Measurements from ENCODE around the gene GNAS. TPM values are rescaled to one million over a fixed set of nuclear protein-coding genes. Genes with fewer than 3 reads are reported as not detected.

GNAS gene
- total RNA-seq, 1 donor from 2014 or later = 746 TPM

- H3K27ac ChIP-seq = no peak overlapping the region
- peaks cover 38% of the 10 kb centered on the region for H3K27me3 ChIP-seq
- intact Hi-C loops (cut with DNase I) = no loop called here
- no peak overlapping the region for H3K4me3 ChIP-seq
- H3K4me1 ChIP-seq = no peaks in the 10 kb centered on the region
- DNase-seq = no peak
- no peaks in the 10 kb centered on the region for H3K9me3 ChIP-seq
- no peak for ATAC-seq
- TF ChIP-seq, protein P1, sequence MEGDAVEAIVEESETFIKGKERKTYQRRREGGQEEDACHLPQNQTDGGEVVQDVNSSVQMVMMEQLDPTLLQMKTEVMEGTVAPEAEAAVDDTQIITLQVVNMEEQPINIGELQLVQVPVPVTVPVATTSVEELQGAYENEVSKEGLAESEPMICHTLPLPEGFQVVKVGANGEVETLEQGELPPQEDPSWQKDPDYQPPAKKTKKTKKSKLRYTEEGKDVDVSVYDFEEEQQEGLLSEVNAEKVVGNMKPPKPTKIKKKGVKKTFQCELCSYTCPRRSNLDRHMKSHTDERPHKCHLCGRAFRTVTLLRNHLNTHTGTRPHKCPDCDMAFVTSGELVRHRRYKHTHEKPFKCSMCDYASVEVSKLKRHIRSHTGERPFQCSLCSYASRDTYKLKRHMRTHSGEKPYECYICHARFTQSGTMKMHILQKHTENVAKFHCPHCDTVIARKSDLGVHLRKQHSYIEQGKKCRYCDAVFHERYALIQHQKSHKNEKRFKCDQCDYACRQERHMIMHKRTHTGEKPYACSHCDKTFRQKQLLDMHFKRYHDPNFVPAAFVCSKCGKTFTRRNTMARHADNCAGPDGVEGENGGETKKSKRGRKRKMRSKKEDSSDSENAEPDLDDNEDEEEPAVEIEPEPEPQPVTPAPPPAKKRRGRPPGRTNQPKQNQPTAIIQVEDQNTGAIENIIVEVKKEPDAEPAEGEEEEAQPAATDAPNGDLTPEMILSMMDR (IDR thresholded peaks at IDR 0.05) = no peak
- H3K36me3 ChIP-seq = no peaks in the 10 kb centered on the region
Measured at GRCh38 chr20:58843128-58843556, 9.4 kb upstream of the GNAS start.

- no peaks in the 10 kb centered on the region for H3K36me3 ChIP-seq
- H3K4me3 ChIP-seq = no peak overlapping the region
- TF ChIP-seq, protein P1 (IDR thresholded peaks at IDR 0.05) = no peak
- intact Hi-C loops (cut with DNase I) = no loop called here
- H3K27me3 ChIP-seq = peaks cover 35% of the 10 kb centered on the region
- H3K27ac ChIP-seq = no peak overlapping the region
- DNase-seq (no peak), ATAC-seq (no peak)
- H3K9me3 ChIP-seq = no peaks in the 10 kb centered on the region
- no peaks in the 10 kb centered on the region for H3K4me1 ChIP-seq
Measured at GRCh38 chr20:58845706-58846105, 6.8 kb upstream of the GNAS start.

DNA sequence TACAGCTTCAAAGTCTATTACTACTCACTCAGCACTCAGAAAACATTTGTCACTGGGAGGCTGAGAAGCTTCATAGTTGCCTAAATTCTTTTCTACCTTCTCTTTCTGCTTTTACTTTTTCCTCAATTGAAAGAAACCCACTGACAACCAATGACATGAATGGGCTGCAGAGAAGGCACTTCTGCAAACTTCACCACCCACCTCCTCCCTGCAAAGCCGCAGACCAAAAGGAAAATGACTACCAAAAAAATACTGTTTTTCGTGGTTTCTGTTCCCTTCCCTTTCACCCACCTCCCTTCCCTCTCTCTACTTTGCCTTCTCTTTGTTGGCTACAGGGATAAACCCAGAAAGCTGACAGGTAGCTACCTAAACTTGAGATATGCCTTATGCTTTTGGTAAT lies 5.1 kb upstream of the GNAS start:
- Histone ChIP-seq H3K4me3 (no peak overlapping the region), H3K4me1 (no peaks in the 10 kb centered on the region), H3K9me3 (no peaks in the 10 kb centered on the region), H3K27me3 (peaks cover 40% of the 10 kb centered on the region), H3K36me3 (no peaks in the 10 kb centered on the region), H3K27ac (no peak overlapping the region)
- DNase-seq (no peak), ATAC-seq (peak; percentile 33)
- TF ChIP-seq, protein P1 (IDR thresholded peaks at IDR 0.05) = no peak
- intact Hi-C loops (cut with DNase I) = no loop called here

DNA sequence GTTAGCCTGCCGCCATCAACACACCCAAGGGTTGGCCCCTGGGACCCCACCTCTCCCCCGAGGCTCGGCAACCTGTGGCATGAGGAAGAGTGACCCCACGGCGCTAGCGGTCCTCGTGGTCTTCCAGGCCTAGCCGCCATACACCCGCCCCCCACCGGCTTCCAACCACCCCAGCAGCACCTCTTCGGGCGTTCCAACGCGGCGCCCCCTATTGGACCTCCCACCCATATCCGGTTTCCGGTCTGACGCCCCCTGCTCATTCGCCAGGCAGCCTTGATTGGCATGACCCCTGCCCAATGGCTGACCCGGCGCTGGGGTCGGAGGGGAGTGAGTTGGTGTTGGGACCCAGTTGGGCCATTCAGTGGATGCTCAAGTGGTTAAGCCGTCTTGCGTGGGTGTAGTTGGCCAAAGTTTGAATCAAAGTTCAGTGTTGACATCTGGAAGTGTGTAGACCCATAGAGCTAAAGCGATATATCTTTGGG lies 1.8 kb upstream of the GNAS start, which contains the start of gene GNAS-AS1:
Gene GNAS-AS1 (minus strand): TSS at position 210 of the 482 bp plus-strand sequence.
- DNase-seq (peak; percentile 87), ATAC-seq (peak; percentile 76)
- no peak within 1 kb of the TSS for H3K27ac ChIP-seq
- H3K27me3 ChIP-seq = peaks cover 67% of the 10 kb centered on the region
- H3K9me3 ChIP-seq = no peaks in the 10 kb centered on the region
- no peaks in the 10 kb centered on the region for H3K36me3 ChIP-seq
- TF ChIP-seq, protein P1 (IDR thresholded peaks at IDR 0.05) = no peak
- peaks cover under 1% of the 10 kb centered on the region for H3K4me1 ChIP-seq
- H3K4me3 ChIP-seq = peak within 1 kb of the TSS; percentile 44
- intact Hi-C loops (cut with DNase I) = no loop called here

GRCh38 chr20:58851221-58851968 lies 1.1 kb upstream of the GNAS start:
- TF ChIP-seq, protein P1 (IDR thresholded peaks at IDR 0.05) = no peak
- H3K4me3 ChIP-seq = peak overlapping the region; percentile 44
- peak; percentile 64 for DNase-seq
- intact Hi-C loops (cut with DNase I) = no loop called here
- no peak for ATAC-seq
- peaks cover 74% of the 10 kb centered on the region for H3K27me3 ChIP-seq
- H3K4me1 ChIP-seq = peaks cover 3% of the 10 kb centered on the region
- no peaks in the 10 kb centered on the region for H3K9me3 ChIP-seq
- no peaks in the 10 kb centered on the region for H3K36me3 ChIP-seq
- H3K27ac ChIP-seq = no peak overlapping the region
